ENCODE results near the gene PVALB.

DNA sequence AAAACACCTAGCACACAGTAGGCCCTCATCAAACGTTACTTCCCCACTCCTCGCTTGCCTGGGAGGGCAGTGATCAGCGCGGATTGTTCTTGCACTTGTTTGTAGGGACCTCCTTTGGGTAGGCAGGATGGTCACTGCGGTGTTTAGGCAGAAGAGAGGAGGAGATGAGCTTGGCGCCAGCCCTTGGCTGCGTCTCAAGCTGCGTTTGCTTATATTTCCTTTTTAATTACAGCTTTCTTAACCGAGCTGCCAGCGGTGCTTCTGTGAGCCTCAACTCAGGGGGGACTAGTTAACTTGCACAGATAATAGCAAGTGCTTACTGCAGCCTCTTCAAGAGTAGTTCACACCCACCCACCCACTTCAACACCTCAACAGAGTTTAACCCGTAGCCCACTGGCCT lies 56.0 kb downstream of the PVALB start:
- TF ChIP-seq POLR2A (IDR thresholded peaks at IDR 0.05): no peak
- TF ChIP-seq, protein P1, sequence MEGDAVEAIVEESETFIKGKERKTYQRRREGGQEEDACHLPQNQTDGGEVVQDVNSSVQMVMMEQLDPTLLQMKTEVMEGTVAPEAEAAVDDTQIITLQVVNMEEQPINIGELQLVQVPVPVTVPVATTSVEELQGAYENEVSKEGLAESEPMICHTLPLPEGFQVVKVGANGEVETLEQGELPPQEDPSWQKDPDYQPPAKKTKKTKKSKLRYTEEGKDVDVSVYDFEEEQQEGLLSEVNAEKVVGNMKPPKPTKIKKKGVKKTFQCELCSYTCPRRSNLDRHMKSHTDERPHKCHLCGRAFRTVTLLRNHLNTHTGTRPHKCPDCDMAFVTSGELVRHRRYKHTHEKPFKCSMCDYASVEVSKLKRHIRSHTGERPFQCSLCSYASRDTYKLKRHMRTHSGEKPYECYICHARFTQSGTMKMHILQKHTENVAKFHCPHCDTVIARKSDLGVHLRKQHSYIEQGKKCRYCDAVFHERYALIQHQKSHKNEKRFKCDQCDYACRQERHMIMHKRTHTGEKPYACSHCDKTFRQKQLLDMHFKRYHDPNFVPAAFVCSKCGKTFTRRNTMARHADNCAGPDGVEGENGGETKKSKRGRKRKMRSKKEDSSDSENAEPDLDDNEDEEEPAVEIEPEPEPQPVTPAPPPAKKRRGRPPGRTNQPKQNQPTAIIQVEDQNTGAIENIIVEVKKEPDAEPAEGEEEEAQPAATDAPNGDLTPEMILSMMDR (IDR thresholded peaks at IDR 0.05): no peak

Data from testis (tissue), 2 donors.